ENCODE measurements around the gene CHD3. TPM values are rescaled to one million over a fixed set of nuclear protein-coding genes. Genes with fewer than 3 reads are reported as not detected.

The CHD3 gene
- total and polyA plus RNA-seq, 2 experiments from 2014 or later, result 41.2 to 75.3 TPM

GRCh38 chr17:7956228-7956965 lies 67.8 kb downstream of the CHD3 start:
- no peak overlapping the region for H3K4me2 ChIP-seq
- TF ChIP-seq EZH2phosphoT487 (IDR thresholded peaks at IDR 0.05; ENCODE audit: low read depth, severe bottlenecking, unreplicated experiment) (no peak), EZH2 (IDR thresholded peaks at IDR 0.05; ENCODE audit: borderline replicate concordance) (no peak)
- TF ChIP-seq, protein P1, sequence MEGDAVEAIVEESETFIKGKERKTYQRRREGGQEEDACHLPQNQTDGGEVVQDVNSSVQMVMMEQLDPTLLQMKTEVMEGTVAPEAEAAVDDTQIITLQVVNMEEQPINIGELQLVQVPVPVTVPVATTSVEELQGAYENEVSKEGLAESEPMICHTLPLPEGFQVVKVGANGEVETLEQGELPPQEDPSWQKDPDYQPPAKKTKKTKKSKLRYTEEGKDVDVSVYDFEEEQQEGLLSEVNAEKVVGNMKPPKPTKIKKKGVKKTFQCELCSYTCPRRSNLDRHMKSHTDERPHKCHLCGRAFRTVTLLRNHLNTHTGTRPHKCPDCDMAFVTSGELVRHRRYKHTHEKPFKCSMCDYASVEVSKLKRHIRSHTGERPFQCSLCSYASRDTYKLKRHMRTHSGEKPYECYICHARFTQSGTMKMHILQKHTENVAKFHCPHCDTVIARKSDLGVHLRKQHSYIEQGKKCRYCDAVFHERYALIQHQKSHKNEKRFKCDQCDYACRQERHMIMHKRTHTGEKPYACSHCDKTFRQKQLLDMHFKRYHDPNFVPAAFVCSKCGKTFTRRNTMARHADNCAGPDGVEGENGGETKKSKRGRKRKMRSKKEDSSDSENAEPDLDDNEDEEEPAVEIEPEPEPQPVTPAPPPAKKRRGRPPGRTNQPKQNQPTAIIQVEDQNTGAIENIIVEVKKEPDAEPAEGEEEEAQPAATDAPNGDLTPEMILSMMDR (IDR thresholded peaks at IDR 0.05; ENCODE audit: poor library complexity), result no peak

GRCh38 chr17:7959503-7960253 lies 71.1 kb downstream of the CHD3 start:
- DNase-seq (ENCODE audit: low spot score), result no peak
- no peak for TF ChIP-seq EZH2phosphoT487 (IDR thresholded peaks at IDR 0.05; ENCODE audit: low read depth, severe bottlenecking, unreplicated experiment)
- TF ChIP-seq, protein P1 (IDR thresholded peaks at IDR 0.05; ENCODE audit: poor library complexity), result no peak
- TF ChIP-seq EZH2 (IDR thresholded peaks at IDR 0.05; ENCODE audit: borderline replicate concordance), result no peak
- no peaks in the 10 kb centered on the region for H3K4me1 ChIP-seq (ENCODE audit: insufficient read depth)
- no peaks in the 10 kb centered on the region for H3K79me2 ChIP-seq
- no peaks in the 10 kb centered on the region for H3K9me2 ChIP-seq (replicated peaks; ENCODE audit: insufficient read depth)
- H3K36me3 ChIP-seq (replicated peaks; ENCODE audit: insufficient read depth, low read depth), result no peaks in the 10 kb centered on the region
- no peak overlapping the region for H3K4me2 ChIP-seq
- no peaks in the 10 kb centered on the region for H3K27me3 ChIP-seq
- H3K9me3 ChIP-seq (ENCODE audit: low read depth), result no peaks in the 10 kb centered on the region
- H3K4me3 ChIP-seq, result no peak overlapping the region
- H4K20me1 ChIP-seq (ENCODE audit: insufficient read depth, poor library complexity, severe bottlenecking), result no peaks in the 10 kb centered on the region
- peak overlapping the region; percentile 32 for H3K27ac ChIP-seq
- H2AFZ ChIP-seq, result no peak overlapping the region
- 92% methylated on average over 9 of the region's 9 CpGs for WGBS (ENCODE audit: low lambda C conversion rate, missing lambda C conversion rate)

More at GRCh38 chr17:7956228-7956965, 67.8 kb downstream of the CHD3 start:
- no peak overlapping the region for H2AFZ ChIP-seq
- H3K4me3 ChIP-seq, result no peak overlapping the region
- H3K36me3 ChIP-seq (replicated peaks; ENCODE audit: insufficient read depth, low read depth), result no peaks in the 10 kb centered on the region
- no peaks in the 10 kb centered on the region for H3K9me3 ChIP-seq (ENCODE audit: low read depth)
- no peaks in the 10 kb centered on the region for H4K20me1 ChIP-seq (ENCODE audit: insufficient read depth, poor library complexity, severe bottlenecking)
- peak; percentile 77 for DNase-seq (ENCODE audit: low spot score)
- H3K4me1 ChIP-seq (ENCODE audit: insufficient read depth), result no peaks in the 10 kb centered on the region
- no peaks in the 10 kb centered on the region for H3K79me2 ChIP-seq
- H3K27me3 ChIP-seq, result no peaks in the 10 kb centered on the region
- peak overlapping the region; percentile 56 for H3K27ac ChIP-seq
- WGBS (ENCODE audit: low lambda C conversion rate, missing lambda C conversion rate), result 75% methylated on average over 11 of the region's 11 CpGs
- no peaks in the 10 kb centered on the region for H3K9me2 ChIP-seq (replicated peaks; ENCODE audit: insufficient read depth)

DNA sequence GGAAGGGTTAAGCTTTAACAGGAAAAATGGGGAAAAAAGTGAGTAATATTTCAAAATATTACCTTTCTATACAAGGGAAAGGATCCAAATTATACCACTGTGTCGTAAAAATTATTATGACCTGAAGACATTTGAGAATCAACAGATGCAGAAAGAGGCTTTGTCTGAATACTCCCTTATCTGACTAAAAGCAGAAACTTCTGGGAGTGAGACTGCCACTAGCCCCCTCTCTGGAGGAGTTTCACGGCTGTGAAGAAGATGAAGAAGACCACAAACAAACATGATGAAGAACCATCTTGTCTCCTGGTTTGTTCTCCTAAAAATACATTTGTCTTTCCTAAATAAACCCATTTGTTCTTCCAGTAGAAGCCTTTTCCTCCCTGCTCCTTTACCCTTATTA lies 72.8 kb downstream of the CHD3 start:
- Histone ChIP-seq H3K27me3 (no peaks in the 10 kb centered on the region), H3K4me1 (ENCODE audit: insufficient read depth) (no peaks in the 10 kb centered on the region), H3K9me2 (replicated peaks; ENCODE audit: insufficient read depth) (no peaks in the 10 kb centered on the region), H3K9me3 (ENCODE audit: low read depth) (no peaks in the 10 kb centered on the region), H3K79me2 (no peaks in the 10 kb centered on the region), H2AFZ (no peak overlapping the region), H3K27ac (no peak overlapping the region), H3K36me3 (replicated peaks; ENCODE audit: insufficient read depth, low read depth) (no peaks in the 10 kb centered on the region), H3K4me2 (no peak overlapping the region), H4K20me1 (ENCODE audit: insufficient read depth, poor library complexity, severe bottlenecking) (no peaks in the 10 kb centered on the region), H3K4me3 (no peak overlapping the region)
- WGBS (ENCODE audit: low lambda C conversion rate, missing lambda C conversion rate), result 34% methylated on average over 2 of the region's 2 CpGs
- TF ChIP-seq EZH2 (IDR thresholded peaks at IDR 0.05; ENCODE audit: borderline replicate concordance) (no peak), EZH2phosphoT487 (IDR thresholded peaks at IDR 0.05; ENCODE audit: low read depth, severe bottlenecking, unreplicated experiment) (no peak)
- TF ChIP-seq, protein P1 (IDR thresholded peaks at IDR 0.05; ENCODE audit: poor library complexity), result no peak
- DNase-seq (ENCODE audit: low spot score), result no peak

Small RNAs within 50 kb of the gene (small RNA-seq; reads per million reads assigned to genes)
- gene SCARNA21, result 252 reads per million, percentile 98 among the genes with 10 or more reads in this experiment

Other genes with a start within 250 kb of the CHD3 start
- gene ATP1B2, start 237.9 kb upstream of the CHD3 start, total RNA-seq, result 0.04 and 0.23 TPM in 2 replicates
- gene ATP1B2, start 237.9 kb upstream of the CHD3 start, polyA plus RNA-seq, result 2.2 and 2.5 TPM in 2 replicates
- 24.2 and 29.6 TPM in 2 replicates for gene TP53, start 201.3 kb upstream of the CHD3 start, total RNA-seq
- gene TP53, start 201.3 kb upstream of the CHD3 start, polyA plus RNA-seq, result 26.9 and 31.7 TPM in 2 replicates
- gene WRAP53, start 200.3 kb upstream of the CHD3 start, total RNA-seq, result 3.8 and 7.8 TPM in 2 replicates
- 9.0 and 12.0 TPM in 2 replicates for gene WRAP53, start 200.3 kb upstream of the CHD3 start, polyA plus RNA-seq
- gene EFNB3, start 183.6 kb upstream of the CHD3 start, total RNA-seq, result 7.4 and 8.6 TPM in 2 replicates
- 10.6 and 16.6 TPM in 2 replicates for gene EFNB3, start 183.6 kb upstream of the CHD3 start, polyA plus RNA-seq
- 0.77 and 1.0 TPM in 2 replicates for gene DNAH2, start 171.0 kb upstream of the CHD3 start, total RNA-seq
- 2.1 and 4.0 TPM in 2 replicates for gene DNAH2, start 171.0 kb upstream of the CHD3 start, polyA plus RNA-seq
- 3.3 and 5.9 TPM in 2 replicates for gene KDM6B, start 54.6 kb upstream of the CHD3 start, total RNA-seq
- gene KDM6B, start 54.6 kb upstream of the CHD3 start, polyA plus RNA-seq, result 10.2 and 11.3 TPM in 2 replicates
- 59.6 and 73.3 TPM in 2 replicates for gene TMEM88, start 33.7 kb upstream of the CHD3 start, total RNA-seq
- 241 and 328 TPM in 2 replicates for gene TMEM88, start 33.7 kb upstream of the CHD3 start, polyA plus RNA-seq
- gene NAA38, start 31.2 kb upstream of the CHD3 start, total RNA-seq, result 49.2 and 66.0 TPM in 2 replicates
- 147 and 154 TPM in 2 replicates for gene NAA38, start 31.2 kb upstream of the CHD3 start, polyA plus RNA-seq
- gene CYB5D1, start 30.8 kb upstream of the CHD3 start, total RNA-seq, result 9.1 and 14.1 TPM in 2 replicates
- 12.2 and 15.1 TPM in 2 replicates for gene CYB5D1, start 30.8 kb upstream of the CHD3 start, polyA plus RNA-seq
- gene RNF227, start 27.5 kb downstream of the CHD3 start, total RNA-seq, result 2.9 and 3.5 TPM in 2 replicates
- gene RNF227, start 27.5 kb downstream of the CHD3 start, polyA plus RNA-seq, result 2.5 and 4.8 TPM in 2 replicates
- 1.4 and 1.8 TPM in 2 replicates for gene KCNAB3, start 41.1 kb downstream of the CHD3 start, total RNA-seq
- gene KCNAB3, start 41.1 kb downstream of the CHD3 start, polyA plus RNA-seq, result 1.8 and 3.8 TPM in 2 replicates
- 20.7 and 29.5 TPM in 2 replicates for gene TRAPPC1, start 43.2 kb downstream of the CHD3 start, total RNA-seq
- 272 and 299 TPM in 2 replicates for gene TRAPPC1, start 43.2 kb downstream of the CHD3 start, polyA plus RNA-seq
- gene CNTROB, start 43.4 kb downstream of the CHD3 start, total RNA-seq, result 19.4 and 21.1 TPM in 2 replicates
- 30.6 and 37.5 TPM in 2 replicates for gene CNTROB, start 43.4 kb downstream of the CHD3 start, polyA plus RNA-seq
- gene GUCY2D, start 113.8 kb downstream of the CHD3 start, total RNA-seq, result not detected in 2 replicates
- gene GUCY2D, start 113.8 kb downstream of the CHD3 start, polyA plus RNA-seq, result 1.6 and 1.9 TPM in 2 replicates
- 5.7 and 6.7 TPM in 2 replicates for gene ALOX15B, start 150.3 kb downstream of the CHD3 start, total RNA-seq
- 26.0 and 26.1 TPM in 2 replicates for gene ALOX15B, start 150.3 kb downstream of the CHD3 start, polyA plus RNA-seq
- gene ALOX12B, start 198.9 kb downstream of the CHD3 start, total RNA-seq, result 0.52 and 2.0 TPM in 2 replicates
- gene ALOX12B, start 198.9 kb downstream of the CHD3 start, polyA plus RNA-seq, result 0.22 and 1.8 TPM in 2 replicates
- gene ALOXE3, start 229.7 kb downstream of the CHD3 start, total RNA-seq, result 0.48 and 0.77 TPM in 2 replicates
- 1.5 and 2.6 TPM in 2 replicates for gene ALOXE3, start 229.7 kb downstream of the CHD3 start, polyA plus RNA-seq
- gene HES7, start 235.3 kb downstream of the CHD3 start, total RNA-seq, result not detected in 2 replicates
- not detected in 2 replicates for gene HES7, start 235.3 kb downstream of the CHD3 start, polyA plus RNA-seq

Measured in hepatocyte (in vitro differentiated cells).